PC-3 (cell line): ENCODE measurements around the gene ASF1A. TPM values are rescaled to one million over a fixed set of nuclear protein-coding genes. Genes with fewer than 3 reads are reported as not detected.
A peak's percentile ranks its signal among the peaks of the same experiment; 100 is the strongest.

Experiments
- ATAC-seq: fragments of 200-7000 bp; cut with Tn5 transposase; 2 replicates; pipeline ENCODE4 v1.9.1; 2020; ENCODE audit warnings: mild to moderate bottlenecking, moderate library complexity
- BruUV-seq: library from RNA; stranded (reverse); fragments of 400-500 nt; replicated peaks from 2 replicates; lab custom pipeline; 2021; lab: Mats Ljungman, UMichigan
- CTCF ChIA-PET: fragments of 300-600 bp; sonication (Branson Sonifier 250); formaldehyde crosslinking; loops from one replicate; lab custom pipeline; 2022; ENCODE audit warnings: antibody characterized with exemption; lab: Charles Lee
- POLR2A ChIA-PET: fragments of 300-600 bp; sonication (Branson Sonifier 250); formaldehyde crosslinking; loops from one replicate; lab custom pipeline; 2022; ENCODE audit warnings: antibody characterized with exemption; ENCODE audit not compliant: unreplicated experiment; lab: Charles Lee
- DNase-seq: peaks from one replicate; pipeline ENCODE4 v3.0.0-alpha.2; 2015
- H2AFZ ChIP-seq: fragments of 300-600 bp; sonication (generic); 2 replicates; pipeline ENCODE4 v1.6.0; 2016; ENCODE audit warnings: antibody characterized with exemption, low read length
- H3F3A ChIP-seq: fragments of 300-600 bp; sonication (generic); one replicate; pipeline ENCODE4 v1.6.0; 2017; ENCODE audit warnings: antibody characterized with exemption, low read length, control low read depth, mild to moderate bottlenecking; ENCODE audit not compliant: unreplicated experiment
- H3K27ac ChIP-seq: fragments of 300-600 bp; sonication (generic); 2 replicates; pipeline ENCODE4 v1.5.1; 2016; ENCODE audit warnings: mild to moderate bottlenecking, low read length
- H3K27me3 ChIP-seq: fragments of 300-600 bp; sonication (generic); 2 replicates; pipeline ENCODE4 v1.6.1; 2016; ENCODE audit warnings: low read length, mixed read lengths
- H3K36me3 ChIP-seq: fragments of 300-600 bp; sonication (generic); 2 replicates; pipeline ENCODE4 v1.6.1; 2016; ENCODE audit warnings: low read depth, mixed run types, low read length, mixed read lengths
- H3K4me1 ChIP-seq: fragments of 300-600 bp; sonication (generic); 2 replicates; pipeline ENCODE4 v1.5.1; 2016; ENCODE audit warnings: low read length; ENCODE audit not compliant: insufficient read depth
- H3K4me2 ChIP-seq: fragments of 300-600 bp; sonication (generic); 2 replicates; pipeline ENCODE4 v1.6.0; 2016; ENCODE audit warnings: low read length
- H3K4me3 ChIP-seq: fragments of 300-600 bp; sonication (generic); 2 replicates; pipeline ENCODE4 v1.5.1; 2016; ENCODE audit warnings: mild to moderate bottlenecking, low read length, mixed read lengths
- H3K79me2 ChIP-seq: fragments of 300-600 bp; sonication (generic); 2 replicates; pipeline ENCODE4 v1.6.1; 2017; ENCODE audit warnings: low read length, mixed read lengths
- H3K9ac ChIP-seq: fragments of 300-600 bp; sonication (generic); 2 replicates; pipeline ENCODE4 v1.6.0; 2016; ENCODE audit warnings: mild to moderate bottlenecking, low read length
- H3K9me2 ChIP-seq: fragments of 300-600 bp; sonication (generic); replicated peaks from 2 replicates; pipeline ENCODE4 v1.6.1; 2016; ENCODE audit warnings: mixed run types, low read length, mixed read lengths
- H3K9me3 ChIP-seq: fragments of 300-600 bp; sonication (generic); 2 replicates; pipeline ENCODE4 v1.6.1; 2016; ENCODE audit warnings: low read length, mixed read lengths
- H4K20me1 ChIP-seq: fragments of 300-600 bp; sonication (generic); 2 replicates; pipeline ENCODE4 v1.6.1; 2016; ENCODE audit warnings: low read length, mixed read lengths
- EZH2 ChIP-seq: fragments of 300-600 bp; sonication (generic); IDR thresholded peaks from one replicate; pipeline ENCODE4 v1.6.1; 2017; ENCODE audit warnings: antibody characterized with exemption, mild to moderate bottlenecking, low read length; ENCODE audit not compliant: unreplicated experiment
- EZH2phosphoT487 ChIP-seq: fragments of 300-600 bp; sonication (generic); IDR thresholded peaks from 2 replicates; pipeline ENCODE4 v1.6.1; 2018; ENCODE audit warnings: mild to moderate bottlenecking, antibody characterized with exemption, low read length, borderline replicate concordance
- intact Hi-C: fragments of 100-400 bp; cut with micrococcal nuclease; formaldehyde crosslinking; loops from 2 replicates; pipeline ENCODE4 v1.9.0; 2023
- total RNA-seq: library from RNA; depleted of rRNA; stranded (reverse); fragments of >200 nt; gene quantifications from 2 replicates; pipeline ENCODE4 v1.2.3, GENCODE V29; 2014
- TF ChIP-seq, protein P1 (sequence below): fragments of 300-600 bp; sonication (generic); conservative IDR thresholded peaks from 2 replicates; pipeline ENCODE4 v1.5.1; 2017; ENCODE audit warnings: antibody characterized with exemption, low read depth, mild to moderate bottlenecking, low read length

Gene ASF1A
- total RNA-seq, 1 experiment from 2014 or later = 25.0 TPM

DNA sequence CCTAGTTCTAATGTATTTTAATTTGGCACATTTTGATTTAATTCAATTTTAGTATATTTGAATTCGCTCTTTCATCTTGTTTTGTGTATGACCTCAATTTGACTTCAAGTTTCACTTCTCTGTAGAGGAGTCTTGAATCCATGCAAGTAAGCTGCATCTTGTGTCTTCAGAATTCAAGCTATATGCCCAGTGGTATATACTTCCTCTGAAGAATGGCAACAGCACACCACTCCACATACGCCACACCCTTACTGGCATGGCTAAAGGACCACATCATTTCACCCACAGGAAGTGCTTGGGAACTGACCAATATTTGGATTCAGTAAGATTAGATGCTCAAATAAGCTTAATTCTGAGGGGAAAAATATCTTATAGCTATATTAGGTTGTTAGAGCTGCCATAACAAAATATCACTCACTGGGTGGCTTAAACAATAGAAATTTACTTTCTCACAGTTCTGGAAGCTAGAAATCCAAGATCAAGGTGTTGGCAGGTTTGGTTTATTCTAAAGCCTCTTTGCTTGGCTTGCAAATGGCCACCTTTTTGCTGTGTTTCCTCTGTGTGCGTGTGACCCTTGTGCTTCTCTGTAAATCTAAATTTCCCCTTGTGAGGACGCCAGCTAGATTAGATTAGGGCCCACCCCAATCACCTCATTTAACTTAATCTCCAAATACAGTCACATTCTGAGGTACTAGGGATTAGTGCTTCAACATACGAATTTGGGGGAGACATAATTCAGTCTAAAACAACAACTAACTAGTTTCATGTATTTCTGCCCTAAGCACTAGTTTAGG, 2.8 kb upstream of the ASF1A start:
- CTCF ChIA-PET = no interaction called here

GRCh38 chr6:118892355-118892991, 1.5 kb upstream of the ASF1A start:
- no TSS peak for BruUV-seq
- Histone ChIP-seq H4K20me1 (no peaks in the 10 kb centered on the region), H3K36me3 (no peaks in the 10 kb centered on the region), H3K4me3 (peak overlapping the region; percentile 99), H3K79me2 (peaks cover 61% of the 10 kb centered on the region), H3K9ac (peak overlapping the region; percentile 80), H2AFZ (peak overlapping the region; percentile 76), H3K27me3 (no peaks in the 10 kb centered on the region), H3K27ac (peak overlapping the region; percentile 77), H3K9me3 (no peaks in the 10 kb centered on the region), H3F3A (no peaks in the 10 kb centered on the region), H3K4me1 (peaks cover 24% of the 10 kb centered on the region), H3K9me2 (no peaks in the 10 kb centered on the region), H3K4me2 (peak overlapping the region; percentile 91)
- CTCF ChIA-PET = no interaction called here
- DNase-seq (no peak), ATAC-seq (no peak)
- intact Hi-C loops = loop anchor here (2.0 to 10.0 kb wide), 3 partner anchors 16 to 328 kb away; no protein-coding TSS in a partner anchor
- TF ChIP-seq EZH2 = no peak
- TF ChIP-seq, protein P1, sequence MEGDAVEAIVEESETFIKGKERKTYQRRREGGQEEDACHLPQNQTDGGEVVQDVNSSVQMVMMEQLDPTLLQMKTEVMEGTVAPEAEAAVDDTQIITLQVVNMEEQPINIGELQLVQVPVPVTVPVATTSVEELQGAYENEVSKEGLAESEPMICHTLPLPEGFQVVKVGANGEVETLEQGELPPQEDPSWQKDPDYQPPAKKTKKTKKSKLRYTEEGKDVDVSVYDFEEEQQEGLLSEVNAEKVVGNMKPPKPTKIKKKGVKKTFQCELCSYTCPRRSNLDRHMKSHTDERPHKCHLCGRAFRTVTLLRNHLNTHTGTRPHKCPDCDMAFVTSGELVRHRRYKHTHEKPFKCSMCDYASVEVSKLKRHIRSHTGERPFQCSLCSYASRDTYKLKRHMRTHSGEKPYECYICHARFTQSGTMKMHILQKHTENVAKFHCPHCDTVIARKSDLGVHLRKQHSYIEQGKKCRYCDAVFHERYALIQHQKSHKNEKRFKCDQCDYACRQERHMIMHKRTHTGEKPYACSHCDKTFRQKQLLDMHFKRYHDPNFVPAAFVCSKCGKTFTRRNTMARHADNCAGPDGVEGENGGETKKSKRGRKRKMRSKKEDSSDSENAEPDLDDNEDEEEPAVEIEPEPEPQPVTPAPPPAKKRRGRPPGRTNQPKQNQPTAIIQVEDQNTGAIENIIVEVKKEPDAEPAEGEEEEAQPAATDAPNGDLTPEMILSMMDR = no peak
- TF ChIP-seq EZH2phosphoT487 = no peak
- POLR2A ChIA-PET = no interaction called here

More for the DNA sequence above, 2.8 kb upstream of the ASF1A start:
- H3K9me3 ChIP-seq = no peaks in the 10 kb centered on the region
- H3K4me1 ChIP-seq = peaks cover 23% of the 10 kb centered on the region
- H3K4me3 ChIP-seq = no peak overlapping the region; the same call in 1 of the 2 replicates
- H2AFZ ChIP-seq = 0 out of 2 replicates have a peak overlapping the region, but pooled peaks have one; percentile 76
- POLR2A ChIA-PET = interaction anchor here (0.6 kb wide), 1 partner anchor 418 kb away, joined by 3 read pairs; no protein-coding TSS in a partner anchor
- H3F3A ChIP-seq = no peaks in the 10 kb centered on the region
- peak; percentile 52 for DNase-seq
- ATAC-seq = peak; percentile 8; the same call in 1 of the 2 replicates
- H3K36me3 ChIP-seq = no peaks in the 10 kb centered on the region
- H3K9ac ChIP-seq = peak overlapping the region; percentile 8; the same call in 1 of the 2 replicates
- no peaks in the 10 kb centered on the region for H3K27me3 ChIP-seq
- intact Hi-C loops = loop anchor here (10.0 kb wide), 1 partner anchor 326 kb away; no protein-coding TSS in a partner anchor
- no peaks in the 10 kb centered on the region for H4K20me1 ChIP-seq
- no peak for TF ChIP-seq EZH2
- TF ChIP-seq EZH2phosphoT487 = no peak
- TF ChIP-seq, protein P1 = no peak
- H3K4me2 ChIP-seq = peak overlapping the region; percentile 91
- H3K79me2 ChIP-seq = peaks cover 48% of the 10 kb centered on the region
- no TSS peak for BruUV-seq
- H3K27ac ChIP-seq = no peak overlapping the region
- no peaks in the 10 kb centered on the region for H3K9me2 ChIP-seq
